GM18951 (cell line): Measurements from ENCODE around the gene PCNX1.
"Not testable (repeated sequence)": the region's sequence is repeated elsewhere in the genome, so short reads cannot be mapped to it uniquely, and the experiment has no call there.

ENCODE experiments used
- POLR2A ChIP-seq: IDR thresholded peaks from 4 replicates; pipeline ENCODE4 v1.6.1; 2011; ENCODE audit warnings: mild to moderate bottlenecking; ENCODE audit not compliant: insufficient read length, insufficient read depth; ENCODE audit errors: extremely low read depth
- in situ Hi-C: fragments of 300-500 bp; cut with MboI; formaldehyde crosslinking; loops from one replicate; pipeline ENCODE4 v1.12.0; 2022; ENCODE audit warnings: low sequenced_read_pairs, mixed read lengths, inconsistent platforms; ENCODE audit not compliant: unreplicated experiment

Gene PCNX1

DNA sequence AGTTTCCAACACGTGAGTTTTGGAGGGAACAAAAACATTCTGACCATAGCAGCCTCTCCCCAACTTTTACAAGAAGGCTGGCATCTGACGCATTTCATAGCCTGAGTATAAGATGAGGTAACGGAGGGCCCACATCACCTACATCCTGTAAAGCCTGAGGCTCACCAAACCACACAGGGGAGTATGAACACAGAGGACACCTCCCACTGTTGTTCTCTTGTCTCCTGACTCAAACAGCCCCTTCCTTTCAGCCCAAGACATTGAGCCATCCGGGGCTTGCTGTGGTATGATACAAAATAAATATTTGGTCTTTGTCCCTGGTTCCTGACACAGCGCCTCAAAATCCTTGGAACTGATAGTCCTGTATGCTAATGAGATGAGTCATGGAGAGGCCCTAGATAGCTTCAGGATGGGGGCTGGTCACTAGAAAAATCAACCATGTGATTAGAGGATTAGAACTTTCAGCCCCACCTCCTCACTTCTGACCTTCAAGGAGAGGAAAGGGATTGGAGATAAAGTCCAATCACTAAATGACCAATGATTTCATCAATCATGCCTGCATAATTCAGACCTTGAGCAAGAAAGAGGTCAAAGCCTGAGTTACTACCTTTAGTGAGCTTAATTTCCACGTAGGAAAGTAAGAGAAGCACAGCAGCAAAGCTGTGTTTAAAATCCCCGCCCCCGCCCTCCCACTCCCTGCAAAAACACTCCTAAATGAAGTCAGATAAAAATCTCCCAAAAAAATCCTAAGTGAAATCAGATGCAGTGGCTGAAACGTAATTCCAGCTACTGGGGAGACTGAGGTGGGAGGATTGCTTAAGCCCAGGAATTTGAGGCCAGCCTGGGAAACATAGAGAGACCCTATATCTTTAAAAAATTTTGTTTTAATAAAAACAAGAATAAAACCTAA, 236.4 kb downstream of the PCNX1 start:
- TF ChIP-seq POLR2A, result no peak
- in situ Hi-C loops, result no loop called here

GRCh38 chr14:71147335-71147734, 240.1 kb downstream of the PCNX1 start:
- in situ Hi-C loops, result not testable (repeated sequence)

- in situ Hi-C loops, result no loop called here
- no peak for TF ChIP-seq POLR2A
Observed at GRCh38 chr14:71148627-71149026, 241.4 kb downstream of the PCNX1 start.

DNA sequence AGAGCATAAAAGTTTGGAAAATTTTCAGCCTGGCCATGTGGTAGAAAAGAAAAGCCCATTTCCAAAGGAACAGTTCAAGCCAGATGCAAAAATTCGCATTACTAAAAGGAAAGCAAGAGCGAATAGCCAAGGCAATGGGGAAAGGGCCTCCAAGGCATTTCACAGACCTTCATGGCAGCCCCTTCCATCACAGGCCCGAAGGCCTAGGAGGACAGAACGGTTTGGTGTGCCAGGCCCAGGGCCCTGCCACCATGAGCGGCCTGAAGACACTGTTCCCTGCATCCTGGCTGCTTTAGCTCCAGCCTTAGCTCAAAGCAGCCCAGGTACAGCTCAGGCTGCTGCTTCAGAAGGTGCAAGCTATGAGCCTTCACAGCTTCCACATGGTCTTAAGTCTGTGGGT, 243.5 kb downstream of the PCNX1 start:
- in situ Hi-C loops, result no loop called here
- no peak for TF ChIP-seq POLR2A

DNA sequence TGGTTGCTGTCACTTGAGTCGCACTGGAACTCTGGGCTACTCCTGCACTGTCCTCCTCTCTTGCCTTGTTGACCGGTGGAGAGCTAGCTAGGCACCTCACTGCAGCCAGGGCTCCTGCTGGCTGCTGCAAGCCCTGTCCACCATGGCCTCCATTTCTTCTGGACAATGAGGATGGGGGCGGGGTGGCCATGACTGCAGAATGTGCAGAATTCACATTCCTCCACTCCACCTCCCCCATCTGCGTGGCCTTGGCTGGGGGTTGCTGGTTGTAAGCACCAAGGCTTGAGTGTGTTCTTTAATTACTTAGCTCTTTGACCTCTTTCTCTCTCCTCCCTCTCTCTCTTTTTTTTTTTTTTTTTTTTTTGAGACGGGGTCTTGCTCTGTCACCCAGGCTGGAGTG, 248.5 kb downstream of the PCNX1 start:
- no peak for TF ChIP-seq POLR2A
- in situ Hi-C loops, result no loop called here

DNA sequence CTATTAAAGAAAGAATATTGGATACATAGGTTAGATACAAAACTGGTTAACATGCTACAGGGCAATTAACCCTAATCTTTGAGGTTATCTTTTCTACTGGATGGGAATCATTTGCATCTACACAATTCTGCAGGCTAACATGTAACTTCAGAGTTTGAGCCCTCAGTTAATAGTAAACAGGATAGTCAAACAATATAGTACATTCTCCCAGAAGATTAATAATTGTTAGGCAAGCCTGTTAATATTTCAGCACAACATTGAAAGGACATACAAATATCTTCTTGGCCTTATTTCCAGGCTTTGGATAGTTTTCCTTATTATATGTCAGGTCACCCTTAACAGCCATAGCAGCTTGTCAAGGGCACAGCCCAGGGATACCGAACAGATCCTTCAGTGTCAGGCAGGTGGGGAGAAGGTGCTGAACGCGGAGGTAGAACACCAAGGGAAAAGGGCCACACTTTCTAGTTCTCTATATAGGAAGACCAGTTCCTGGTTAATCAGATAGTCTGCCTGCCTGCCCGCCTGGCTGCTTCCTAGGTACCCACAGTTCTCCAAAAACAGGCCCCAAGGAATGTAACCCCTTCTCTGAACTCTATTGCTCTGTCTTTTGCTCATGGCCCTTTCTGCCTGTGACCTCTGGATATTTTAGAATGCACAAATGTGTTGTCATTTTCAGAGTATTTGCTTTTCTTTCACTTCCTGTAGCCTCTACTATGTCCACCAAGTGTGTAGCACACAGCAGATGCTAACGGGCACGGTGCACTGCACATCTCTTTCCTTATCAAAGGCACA, 256.0 kb downstream of the PCNX1 start:
- TF ChIP-seq POLR2A, result no peak
- in situ Hi-C loops, result no loop called here

- no peak for TF ChIP-seq POLR2A
Observed at GRCh38 chr14:71163842-71164629, 256.8 kb downstream of the PCNX1 start.

More at GRCh38 chr14:71163842-71164629, 256.8 kb downstream of the PCNX1 start:
- in situ Hi-C loops, result no loop called here
